ENCODE results near the gene TAF3. TPM values are rescaled to one million over a fixed set of nuclear protein-coding genes. Genes with fewer than 3 reads are reported as not detected.

The TAF3 gene
- total RNA-seq, 1 experiment from 2014 or later: 14.5 TPM

DNA sequence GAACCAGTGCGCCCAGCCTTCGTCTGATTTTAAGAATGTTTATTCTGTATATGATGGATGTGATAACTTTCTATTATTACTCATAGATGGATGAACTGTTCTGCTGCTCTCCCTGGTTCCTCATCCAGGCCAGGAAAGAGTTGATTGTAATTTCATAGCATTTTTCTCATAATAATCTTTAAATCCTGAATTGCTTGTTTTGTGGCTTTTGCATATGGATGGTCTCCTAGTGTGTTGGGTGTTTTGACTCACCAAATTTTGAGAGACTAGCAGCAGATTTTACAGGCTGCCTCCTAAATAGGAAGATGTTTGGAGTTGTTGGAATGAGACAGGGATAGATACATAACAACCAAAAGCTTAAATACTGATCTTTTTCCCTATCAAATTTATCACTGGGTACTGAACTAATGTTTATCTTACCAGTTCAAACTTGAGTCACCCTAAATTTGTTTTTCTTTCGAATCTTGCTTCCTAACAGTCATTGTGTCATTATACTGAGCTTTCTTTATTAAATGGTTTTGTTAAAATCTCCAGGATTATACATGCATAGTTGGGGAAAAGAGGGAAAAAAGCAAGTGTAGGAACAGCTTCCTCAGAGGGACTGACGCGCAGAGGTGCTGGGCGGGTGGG, 130.2 kb downstream of the TAF3 start:
- CTCF ChIA-PET: interaction anchor here (0.7 kb wide), 1 partner anchor 161 kb away, joined by 5 read pairs; no protein-coding TSS in a partner anchor
- Mint-ChIP-seq H3K36me3 (ENCODE audit: insufficient read depth, unreplicated experiment) (no peaks in the 10 kb centered on the region), H3K4me1 (ENCODE audit: low read depth, unreplicated experiment) (peaks cover 9% of the 10 kb centered on the region), H3K27me3 (ENCODE audit: unreplicated experiment) (no peaks in the 10 kb centered on the region), H3K27ac (ENCODE audit: unreplicated experiment) (no peak overlapping the region), H3K9me3 (ENCODE audit: low read depth, unreplicated experiment) (no peaks in the 10 kb centered on the region), H3K4me3 (ENCODE audit: low read depth, unreplicated experiment) (no peak overlapping the region)
- BruUV-seq (replicated peaks): no TSS peak
- DNase-seq: no peak
- intact Hi-C loops (cut with micrococcal nuclease; ENCODE audit: unreplicated experiment): no loop called here
- no peak for TF ChIP-seq CTCF (IDR thresholded peaks at IDR 0.05; ENCODE audit: unreplicated experiment)

DNA sequence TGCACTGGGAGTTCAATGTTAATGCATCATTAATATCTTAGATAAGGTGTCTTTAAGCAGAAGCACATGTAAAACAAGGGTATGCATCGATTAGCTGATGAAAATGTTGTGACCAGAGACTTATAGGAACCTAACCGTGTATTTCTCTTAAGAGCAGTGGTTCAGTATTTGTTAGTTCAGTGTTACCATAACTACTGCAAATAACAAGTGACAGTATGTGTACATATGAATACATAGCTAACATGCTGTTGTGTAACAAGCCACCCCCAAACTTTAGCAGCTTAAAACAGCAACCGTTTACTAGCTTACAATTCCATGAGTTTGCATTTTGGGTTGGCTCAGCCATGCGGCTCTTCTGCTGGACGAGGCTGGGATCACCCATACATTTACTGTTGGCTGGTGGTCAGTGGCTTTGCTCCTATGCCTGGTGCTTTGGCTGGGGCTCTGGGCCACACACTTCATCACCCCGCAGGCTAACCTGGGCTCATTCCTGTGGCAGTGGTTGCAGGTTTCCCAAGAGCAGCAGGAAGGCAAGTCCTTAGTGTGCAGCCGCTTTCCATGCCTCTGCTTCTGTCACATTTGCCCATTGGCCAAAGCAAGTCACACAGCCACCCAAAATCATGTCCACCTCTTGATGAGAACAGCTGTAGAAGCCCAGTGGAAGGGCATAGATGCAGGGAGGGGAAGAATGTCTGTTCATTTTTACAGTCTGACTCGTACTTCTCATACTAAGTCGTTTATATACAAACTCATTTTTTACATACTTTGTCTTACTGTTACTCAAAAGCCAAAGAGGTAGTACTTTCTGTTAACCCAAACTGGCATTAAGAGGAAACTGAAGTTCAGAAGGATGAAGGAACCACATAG, 132.9 kb downstream of the TAF3 start:
- BruUV-seq (replicated peaks): no TSS peak
- no peak overlapping the region for H3K4me3 Mint-ChIP-seq (ENCODE audit: low read depth, unreplicated experiment)
- no peak for TF ChIP-seq CTCF (IDR thresholded peaks at IDR 0.05; ENCODE audit: unreplicated experiment)
- H3K27me3 Mint-ChIP-seq (ENCODE audit: unreplicated experiment): no peaks in the 10 kb centered on the region
- H3K4me1 Mint-ChIP-seq (ENCODE audit: low read depth, unreplicated experiment): no peaks in the 10 kb centered on the region
- CTCF ChIA-PET: no interaction called here
- H3K36me3 Mint-ChIP-seq (ENCODE audit: insufficient read depth, unreplicated experiment): no peaks in the 10 kb centered on the region
- DNase-seq: no peak
- no peak overlapping the region for H3K27ac Mint-ChIP-seq (ENCODE audit: unreplicated experiment)
- H3K9me3 Mint-ChIP-seq (ENCODE audit: low read depth, unreplicated experiment): no peaks in the 10 kb centered on the region
- intact Hi-C loops (cut with micrococcal nuclease; ENCODE audit: unreplicated experiment): no loop called here

DNA sequence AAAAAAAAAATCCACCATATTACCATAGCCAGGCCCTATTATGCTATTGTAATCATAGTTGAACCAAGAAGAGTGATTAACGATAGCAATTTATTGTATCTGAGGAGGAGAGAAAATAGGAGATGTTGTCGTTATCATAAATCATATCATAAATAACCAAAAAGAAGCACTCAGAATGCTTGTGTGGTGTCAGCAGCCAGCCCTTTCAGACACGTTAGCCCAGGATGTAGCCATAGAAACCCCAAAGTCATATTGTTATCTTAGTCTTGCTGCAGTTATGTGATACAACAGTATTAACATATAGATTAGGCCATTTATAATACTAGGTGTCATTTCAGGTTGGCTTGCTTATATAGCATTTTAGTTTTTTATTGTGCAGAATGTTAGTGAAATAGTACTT, 134.0 kb downstream of the TAF3 start:
- Mint-ChIP-seq H3K27me3 (ENCODE audit: unreplicated experiment) (no peaks in the 10 kb centered on the region), H3K4me1 (ENCODE audit: low read depth, unreplicated experiment) (no peaks in the 10 kb centered on the region), H3K36me3 (ENCODE audit: insufficient read depth, unreplicated experiment) (no peaks in the 10 kb centered on the region), H3K27ac (ENCODE audit: unreplicated experiment) (no peak overlapping the region), H3K4me3 (ENCODE audit: low read depth, unreplicated experiment) (no peak overlapping the region), H3K9me3 (ENCODE audit: low read depth, unreplicated experiment) (no peaks in the 10 kb centered on the region)
- intact Hi-C loops (cut with micrococcal nuclease; ENCODE audit: unreplicated experiment): no loop called here
- no peak for DNase-seq
- CTCF ChIA-PET: no interaction called here
- no peak for TF ChIP-seq CTCF (IDR thresholded peaks at IDR 0.05; ENCODE audit: unreplicated experiment)
- no TSS peak for BruUV-seq (replicated peaks)

- Mint-ChIP-seq H3K4me3 (ENCODE audit: low read depth, unreplicated experiment) (no peak overlapping the region), H3K27me3 (ENCODE audit: unreplicated experiment) (no peaks in the 10 kb centered on the region), H3K36me3 (ENCODE audit: insufficient read depth, unreplicated experiment) (no peaks in the 10 kb centered on the region), H3K27ac (ENCODE audit: unreplicated experiment) (no peak overlapping the region), H3K4me1 (ENCODE audit: low read depth, unreplicated experiment) (no peaks in the 10 kb centered on the region), H3K9me3 (ENCODE audit: low read depth, unreplicated experiment) (no peaks in the 10 kb centered on the region)
- no peak for DNase-seq
- intact Hi-C loops (cut with micrococcal nuclease; ENCODE audit: unreplicated experiment): no loop called here
- no TSS peak for BruUV-seq (replicated peaks)
- TF ChIP-seq CTCF (IDR thresholded peaks at IDR 0.05; ENCODE audit: unreplicated experiment): no peak
- CTCF ChIA-PET: interaction anchor here (1.0 kb wide), 1 partner anchor 23 kb away, joined by 4 read pairs; no protein-coding TSS in a partner anchor
Observed at GRCh38 chr10:7953447-7953846, 135.1 kb downstream of the TAF3 start.

Data from Calu3 (cell line).